Measurements from ENCODE around the gene CAPN1. TPM values are rescaled to one million over a fixed set of nuclear protein-coding genes. Genes with fewer than 3 reads are reported as not detected.

The CAPN1 gene
- total RNA-seq, 1 experiment from 2014 or later, result 238 TPM

DNA sequence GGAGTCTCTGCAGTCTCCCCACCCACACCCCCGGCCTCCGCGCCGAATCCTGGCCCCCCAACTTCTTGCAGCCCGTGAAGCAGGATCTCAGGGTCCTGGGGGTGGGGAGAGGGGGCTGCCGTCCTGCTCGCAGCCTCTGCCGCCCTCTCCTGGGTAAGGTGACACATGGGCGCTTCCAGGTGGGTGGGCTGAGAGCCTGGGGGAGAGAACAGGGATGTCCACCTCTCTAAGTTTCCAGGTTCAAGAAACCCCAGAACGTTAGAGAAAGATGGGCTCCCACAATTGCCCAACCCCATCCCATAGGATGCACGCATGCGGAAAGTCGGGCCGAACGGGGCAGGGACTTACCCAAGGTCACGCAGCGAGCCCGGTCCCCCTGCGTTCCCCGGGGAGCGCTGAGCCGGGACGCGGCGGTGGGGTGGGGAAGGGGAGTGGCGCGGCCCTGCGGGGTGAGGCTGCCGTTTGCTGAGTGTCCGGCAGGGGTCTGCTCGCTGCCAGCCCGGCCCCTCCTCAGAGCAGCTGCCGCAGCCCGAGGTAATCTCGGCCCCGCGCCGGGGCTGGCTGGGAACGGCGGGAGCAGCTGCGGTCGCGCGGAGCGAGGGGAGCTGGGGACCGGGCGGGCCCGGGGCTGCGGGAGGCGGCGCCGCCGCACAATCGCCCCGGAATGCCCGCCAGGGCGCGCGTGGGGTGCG, 705 bp upstream of the CAPN1 start:
- Mint-ChIP-seq H3K4me3 (ENCODE audit: unreplicated experiment) (peak overlapping the region; percentile 85), H3K27me3 (ENCODE audit: insufficient read depth, unreplicated experiment) (no peaks in the 10 kb centered on the region), H3K9me3 (ENCODE audit: unreplicated experiment) (no peaks in the 10 kb centered on the region), H3K27ac (ENCODE audit: unreplicated experiment) (peak overlapping the region; percentile 90), H3K4me1 (ENCODE audit: low read depth, unreplicated experiment) (no peaks in the 10 kb centered on the region), H3K36me3 (ENCODE audit: insufficient read depth, unreplicated experiment) (peaks cover 6% of the 10 kb centered on the region)
- Histone ChIP-seq H3K9me3 (no peaks in the 10 kb centered on the region), H3K36me3 (ENCODE audit: control insufficient read depth, insufficient read depth, low read length) (no peaks in the 10 kb centered on the region; the same call in 1 of the 2 replicates), H3K27me3 (replicated peaks; ENCODE audit: control insufficient read depth, insufficient read depth, low read length) (no peaks in the 10 kb centered on the region), H3K4me3 (ENCODE audit: low read depth, low read length) (peak overlapping the region; percentile 84), H3K4me1 (peaks cover 13% of the 10 kb centered on the region)
- ChIA-PET POLR2A (interaction anchor here (0.8 to 3.1 kb wide), 8 partner anchors 19 to 402 kb away, joined by 3 to 32 read pairs (median 6); partner anchors contain the start of genes FAU, MRPL49, SF1 and SYVN1), CTCF (interaction anchor here (0.6 to 2.5 kb wide), 18 partner anchors 10 to 1293 kb away, joined by 3 to 22 read pairs (median 4); partner anchors contain the start of genes FAU, MRPL49, SAC3D1 and SYVN1)
- TF ChIP-seq, protein P1, sequence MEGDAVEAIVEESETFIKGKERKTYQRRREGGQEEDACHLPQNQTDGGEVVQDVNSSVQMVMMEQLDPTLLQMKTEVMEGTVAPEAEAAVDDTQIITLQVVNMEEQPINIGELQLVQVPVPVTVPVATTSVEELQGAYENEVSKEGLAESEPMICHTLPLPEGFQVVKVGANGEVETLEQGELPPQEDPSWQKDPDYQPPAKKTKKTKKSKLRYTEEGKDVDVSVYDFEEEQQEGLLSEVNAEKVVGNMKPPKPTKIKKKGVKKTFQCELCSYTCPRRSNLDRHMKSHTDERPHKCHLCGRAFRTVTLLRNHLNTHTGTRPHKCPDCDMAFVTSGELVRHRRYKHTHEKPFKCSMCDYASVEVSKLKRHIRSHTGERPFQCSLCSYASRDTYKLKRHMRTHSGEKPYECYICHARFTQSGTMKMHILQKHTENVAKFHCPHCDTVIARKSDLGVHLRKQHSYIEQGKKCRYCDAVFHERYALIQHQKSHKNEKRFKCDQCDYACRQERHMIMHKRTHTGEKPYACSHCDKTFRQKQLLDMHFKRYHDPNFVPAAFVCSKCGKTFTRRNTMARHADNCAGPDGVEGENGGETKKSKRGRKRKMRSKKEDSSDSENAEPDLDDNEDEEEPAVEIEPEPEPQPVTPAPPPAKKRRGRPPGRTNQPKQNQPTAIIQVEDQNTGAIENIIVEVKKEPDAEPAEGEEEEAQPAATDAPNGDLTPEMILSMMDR (IDR thresholded peaks at IDR 0.05; ENCODE audit: insufficient read depth in 1 of 2, low read depth in 1 of 2, low read length in 1 of 2, severe bottlenecking in 1 of 2, unreplicated experiment in 1 of 2), result peak; percentile 63 to 83
- intact Hi-C loops (cut with micrococcal nuclease; ENCODE audit: unreplicated experiment), result loop anchor here (1.0 to 2.0 kb wide), 3 partner anchors 46 to 70 kb away; partner anchors contain the start of genes FAU, MRPL49 and TM7SF2
- BruUV-seq (replicated peaks), result no TSS peak
- peak; percentile 86 to 93 for DNase-seq

DNA sequence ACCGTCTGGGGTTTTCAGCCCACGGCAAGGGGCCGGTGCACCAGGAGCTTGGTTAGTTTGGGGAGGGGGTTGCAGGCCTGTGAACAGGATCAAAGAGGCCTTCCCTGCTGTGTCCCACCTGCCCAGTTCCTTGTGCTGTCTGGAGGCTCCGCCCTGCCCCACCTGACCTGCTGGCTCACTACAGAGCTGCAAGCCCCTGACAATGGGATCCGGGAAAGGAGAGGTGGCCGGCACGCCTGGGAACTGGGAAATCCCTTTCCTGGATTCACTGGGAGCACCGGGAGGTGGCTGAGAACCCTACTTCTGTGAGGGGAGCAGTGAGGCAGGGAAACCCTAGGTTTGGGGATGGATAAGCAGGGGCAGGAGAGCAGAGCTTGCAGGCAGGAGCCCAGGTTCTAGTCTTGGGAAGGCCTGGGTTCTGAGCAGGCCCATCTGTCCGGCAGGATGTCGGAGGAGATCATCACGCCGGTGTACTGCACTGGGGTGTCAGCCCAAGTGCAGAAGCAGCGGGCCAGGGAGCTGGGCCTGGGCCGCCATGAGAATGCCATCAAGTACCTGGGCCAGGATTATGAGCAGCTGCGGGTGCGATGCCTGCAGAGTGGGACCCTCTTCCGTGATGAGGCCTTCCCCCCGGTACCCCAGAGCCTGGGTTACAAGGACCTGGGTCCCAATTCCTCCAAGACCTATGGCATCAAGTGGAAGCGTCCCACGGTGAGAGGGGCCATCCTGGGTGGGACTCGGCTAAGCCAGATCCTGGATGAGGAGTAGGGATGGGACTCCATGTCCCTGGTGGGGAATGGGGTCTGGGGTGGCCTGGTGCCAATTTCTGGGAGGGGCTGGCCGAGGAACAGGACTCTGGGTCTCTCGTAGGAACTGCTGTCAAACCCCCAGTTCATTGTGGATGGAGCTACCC, 786 bp downstream of the CAPN1 start:
- H3K27me3 ChIP-seq (replicated peaks; ENCODE audit: control insufficient read depth, insufficient read depth, low read length), result no peaks in the 10 kb centered on the region
- TF ChIP-seq, protein P1 (IDR thresholded peaks at IDR 0.05; ENCODE audit: insufficient read depth in 1 of 2, low read depth in 1 of 2, low read length in 1 of 2, severe bottlenecking in 1 of 2, unreplicated experiment in 1 of 2), result no peak
- intact Hi-C loops (cut with micrococcal nuclease; ENCODE audit: unreplicated experiment), result no loop called here
- no peaks in the 10 kb centered on the region for H3K9me3 Mint-ChIP-seq (ENCODE audit: unreplicated experiment)
- H3K27ac Mint-ChIP-seq (ENCODE audit: unreplicated experiment), result peak overlapping the region; percentile 90
- H3K4me3 ChIP-seq (ENCODE audit: low read depth, low read length), result peak overlapping the region; percentile 84
- H3K9me3 ChIP-seq, result no peaks in the 10 kb centered on the region
- H3K36me3 ChIP-seq (ENCODE audit: control insufficient read depth, insufficient read depth, low read length), result peaks cover 7% of the 10 kb centered on the region
- ChIA-PET POLR2A (interaction anchor here (0.6 to 3.1 kb wide), 10 partner anchors 17 to 404 kb away, joined by 3 to 32 read pairs (median 5); partner anchors contain the start of genes FAU, MRPL49, POLA2 and SF1), CTCF (interaction anchor here (0.6 to 2.5 kb wide), 13 partner anchors 12 to 896 kb away, joined by 3 to 22 read pairs (median 4); partner anchors contain the start of genes FAU, MRPL49, SAC3D1 and SYVN1)
- H3K36me3 Mint-ChIP-seq (ENCODE audit: insufficient read depth, unreplicated experiment), result peaks cover 21% of the 10 kb centered on the region
- peaks cover 13% of the 10 kb centered on the region for H3K4me1 ChIP-seq
- no peaks in the 10 kb centered on the region for H3K4me1 Mint-ChIP-seq (ENCODE audit: low read depth, unreplicated experiment)
- peak; percentile 68 to 74 for DNase-seq
- no peaks in the 10 kb centered on the region for H3K27me3 Mint-ChIP-seq (ENCODE audit: insufficient read depth, unreplicated experiment)
- no TSS peak for BruUV-seq (replicated peaks)
- H3K4me3 Mint-ChIP-seq (ENCODE audit: unreplicated experiment), result peak overlapping the region; percentile 85
